Fibroblast of lung (primary cell): Measurements from ENCODE around the gene FKBP1A. TPM values are rescaled to one million over a fixed set of nuclear protein-coding genes. Genes with fewer than 3 reads are reported as not detected.

Source experiments
- DNase-seq, 2 donors: peaks; one replicate each; pipeline versions ENCODE4 v3.0.0 to v3.0.0-alpha.2; 2010; ENCODE audit warnings: low read depth in 2 of 2
- H2AFZ ChIP-seq: 2 replicates; pipeline ENCODE4 v1.5.1; 2012; ENCODE audit warnings: low read length, control low read depth, inconsistent platforms
- H3K27ac ChIP-seq: 2 replicates; pipeline ENCODE4 v1.5.1; 2011; ENCODE audit warnings: low read length, control low read depth; ENCODE audit not compliant: insufficient read depth
- H3K27me3 ChIP-seq: 2 replicates; pipeline ENCODE4 v1.5.1; 2011; ENCODE audit warnings: mild to moderate bottlenecking, low read length; ENCODE audit not compliant: control insufficient read depth, insufficient read depth
- H3K36me3 ChIP-seq: 2 replicates; pipeline ENCODE4 v1.5.1; 2011; ENCODE audit warnings: low read length; ENCODE audit not compliant: control insufficient read depth, insufficient read depth
- H3K4me1 ChIP-seq: 2 replicates; pipeline ENCODE4 v1.5.1; 2011; ENCODE audit warnings: low read length; ENCODE audit not compliant: control insufficient read depth, insufficient read depth; ENCODE audit errors: extremely low read depth
- H3K4me2 ChIP-seq: 2 replicates; pipeline ENCODE4 v1.5.1; 2011; ENCODE audit warnings: low read length, control low read depth; ENCODE audit not compliant: insufficient read depth; ENCODE audit errors: extremely low read depth
- H3K4me3 ChIP-seq, 4 experiments: fragments of 200-600 bp in 1 of 4; sonication (generic) in 1 of 4; replicated peaks in 1 of 4; 2 replicates each; pipeline ENCODE4 v1.5.1; 2011 to 2016; ENCODE audit warnings: low read length in 4 of 4, low read depth in 3 of 4, mild to moderate bottlenecking in 3 of 4, control low read depth in 2 of 4, inconsistent platforms in 1 of 4, mixed read lengths in 1 of 4; ENCODE audit not compliant: insufficient read depth in 1 of 4; ENCODE audit errors: control extremely low read depth in 1 of 4
- H3K79me2 ChIP-seq: 2 replicates; pipeline ENCODE4 v1.5.1; 2012; ENCODE audit warnings: mild to moderate bottlenecking, low read length, inconsistent platforms; ENCODE audit not compliant: control insufficient read depth, insufficient read depth
- H3K9ac ChIP-seq: 2 replicates; pipeline ENCODE4 v1.5.1; 2011; ENCODE audit warnings: mild to moderate bottlenecking, low read length, control low read depth; ENCODE audit not compliant: insufficient read depth
- H3K9me3 ChIP-seq: 2 replicates; pipeline ENCODE4 v1.5.1; 2012; ENCODE audit warnings: low read depth, low read length; ENCODE audit not compliant: control insufficient read depth, insufficient read depth
- H4K20me1 ChIP-seq: 2 replicates; pipeline ENCODE4 v1.5.1; 2011; ENCODE audit warnings: low read length; ENCODE audit not compliant: control insufficient read depth, insufficient read depth; ENCODE audit errors: extremely low read depth
- EZH2 ChIP-seq: IDR thresholded peaks from 2 replicates; pipeline ENCODE4 v1.5.1; 2012; ENCODE audit warnings: low read length, control low read depth, mild to moderate bottlenecking; ENCODE audit errors: missing control alignments
- polyA plus RNA-seq, 2 donors: library from polyadenylated mRNA; depleted of rRNA in 1 of 2; stranded (reverse) in 1 of 2; unstranded in 1 of 2; fragments of >200 nt; gene quantifications; 2 replicates each; pipeline ENCODE4 v1.2.1, GENCODE V29; 2011 to 2012; ENCODE audit warnings: missing spikeins in 1 of 2
- total RNA-seq: library from RNA; depleted of rRNA; stranded (reverse); fragments of >200 nt; gene quantifications from 2 replicates; pipeline ENCODE4 v1.2.1, GENCODE V29; 2014
- TF ChIP-seq, protein P1 (sequence below), 2 donors: IDR thresholded peaks in 1 of 2; conservative IDR thresholded peaks in 1 of 2; 1 replicate in 1 of 2; 2 replicates in 1 of 2; pipeline ENCODE4 v1.5.1; 2011 to 2012; ENCODE audit warnings: low read length in 2 of 2, control low read depth in 1 of 2, inconsistent platforms in 1 of 2, low read depth in 1 of 2, mild to moderate bottlenecking in 1 of 2

FKBP1A gene
- total and polyA plus RNA-seq, 2 donors (not counting 1 experiment from before 2014, with no cell fraction given), result 120 to 440 TPM

DNA sequence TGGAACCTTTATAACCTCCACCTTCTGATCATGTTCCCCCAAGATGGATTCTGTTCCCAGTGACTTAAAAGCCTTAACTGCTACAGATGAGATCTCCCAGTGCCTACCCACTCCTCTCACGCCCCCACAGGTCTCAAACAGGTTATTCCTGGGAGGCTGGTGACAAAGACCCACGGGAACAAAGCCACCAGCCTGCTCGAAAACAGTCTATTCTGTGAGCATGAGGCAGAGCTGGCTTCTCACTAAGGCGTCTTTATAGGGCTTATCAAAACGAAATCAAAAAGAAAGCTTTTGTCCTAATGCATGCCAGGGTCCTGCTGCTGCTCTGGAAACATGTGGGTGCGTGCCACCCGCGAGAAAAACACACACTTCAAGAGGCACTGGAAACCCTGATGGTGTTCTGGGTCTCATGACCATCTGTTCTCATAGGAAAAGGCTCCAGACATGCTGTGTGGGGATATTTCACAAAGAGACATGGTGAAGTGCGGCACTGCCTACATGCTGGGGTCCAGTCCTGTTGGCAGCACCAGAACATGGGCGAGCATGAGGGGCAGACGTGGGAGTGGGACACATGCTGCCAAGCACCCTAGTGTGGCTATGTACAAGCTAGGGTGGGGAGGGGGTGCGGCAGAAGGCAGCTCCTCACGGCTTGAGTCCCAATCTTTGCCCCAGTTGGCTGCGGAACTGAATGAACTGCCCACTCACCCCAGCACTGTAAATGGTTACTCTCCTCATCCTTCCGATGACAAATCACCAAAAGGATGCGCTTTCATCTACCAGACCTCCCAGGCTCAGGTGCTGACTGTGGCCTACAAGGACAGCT lies 2.1 kb downstream of the FKBP1A start:
- Histone ChIP-seq H3K27me3 (no peaks in the 10 kb centered on the region), H3K9ac (no peak overlapping the region), H4K20me1 (no peaks in the 10 kb centered on the region), H3K36me3 (peaks cover 2% of the 10 kb centered on the region), H3K4me2 (peak overlapping the region; percentile 89), H3K9me3 (no peaks in the 10 kb centered on the region), H2AFZ (no peak overlapping the region), H3K4me1 (peaks cover 19% of the 10 kb centered on the region), H3K79me2 (peaks cover 69% of the 10 kb centered on the region), H3K4me3 (peak overlapping the region; percentile 85 to 96 (median 92)), H3K27ac (peak overlapping the region; percentile 74)
- TF ChIP-seq, protein P1, sequence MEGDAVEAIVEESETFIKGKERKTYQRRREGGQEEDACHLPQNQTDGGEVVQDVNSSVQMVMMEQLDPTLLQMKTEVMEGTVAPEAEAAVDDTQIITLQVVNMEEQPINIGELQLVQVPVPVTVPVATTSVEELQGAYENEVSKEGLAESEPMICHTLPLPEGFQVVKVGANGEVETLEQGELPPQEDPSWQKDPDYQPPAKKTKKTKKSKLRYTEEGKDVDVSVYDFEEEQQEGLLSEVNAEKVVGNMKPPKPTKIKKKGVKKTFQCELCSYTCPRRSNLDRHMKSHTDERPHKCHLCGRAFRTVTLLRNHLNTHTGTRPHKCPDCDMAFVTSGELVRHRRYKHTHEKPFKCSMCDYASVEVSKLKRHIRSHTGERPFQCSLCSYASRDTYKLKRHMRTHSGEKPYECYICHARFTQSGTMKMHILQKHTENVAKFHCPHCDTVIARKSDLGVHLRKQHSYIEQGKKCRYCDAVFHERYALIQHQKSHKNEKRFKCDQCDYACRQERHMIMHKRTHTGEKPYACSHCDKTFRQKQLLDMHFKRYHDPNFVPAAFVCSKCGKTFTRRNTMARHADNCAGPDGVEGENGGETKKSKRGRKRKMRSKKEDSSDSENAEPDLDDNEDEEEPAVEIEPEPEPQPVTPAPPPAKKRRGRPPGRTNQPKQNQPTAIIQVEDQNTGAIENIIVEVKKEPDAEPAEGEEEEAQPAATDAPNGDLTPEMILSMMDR (conservative IDR thresholded peaks at IDR 0.05 in 1 of 2, IDR thresholded peaks at IDR 0.05 in 1 of 2; ENCODE audit: low read depth in 1 of 2, low read length in 2 of 2), result no peak
- TF ChIP-seq EZH2, result no peak
- DNase-seq, result no peak

DNA sequence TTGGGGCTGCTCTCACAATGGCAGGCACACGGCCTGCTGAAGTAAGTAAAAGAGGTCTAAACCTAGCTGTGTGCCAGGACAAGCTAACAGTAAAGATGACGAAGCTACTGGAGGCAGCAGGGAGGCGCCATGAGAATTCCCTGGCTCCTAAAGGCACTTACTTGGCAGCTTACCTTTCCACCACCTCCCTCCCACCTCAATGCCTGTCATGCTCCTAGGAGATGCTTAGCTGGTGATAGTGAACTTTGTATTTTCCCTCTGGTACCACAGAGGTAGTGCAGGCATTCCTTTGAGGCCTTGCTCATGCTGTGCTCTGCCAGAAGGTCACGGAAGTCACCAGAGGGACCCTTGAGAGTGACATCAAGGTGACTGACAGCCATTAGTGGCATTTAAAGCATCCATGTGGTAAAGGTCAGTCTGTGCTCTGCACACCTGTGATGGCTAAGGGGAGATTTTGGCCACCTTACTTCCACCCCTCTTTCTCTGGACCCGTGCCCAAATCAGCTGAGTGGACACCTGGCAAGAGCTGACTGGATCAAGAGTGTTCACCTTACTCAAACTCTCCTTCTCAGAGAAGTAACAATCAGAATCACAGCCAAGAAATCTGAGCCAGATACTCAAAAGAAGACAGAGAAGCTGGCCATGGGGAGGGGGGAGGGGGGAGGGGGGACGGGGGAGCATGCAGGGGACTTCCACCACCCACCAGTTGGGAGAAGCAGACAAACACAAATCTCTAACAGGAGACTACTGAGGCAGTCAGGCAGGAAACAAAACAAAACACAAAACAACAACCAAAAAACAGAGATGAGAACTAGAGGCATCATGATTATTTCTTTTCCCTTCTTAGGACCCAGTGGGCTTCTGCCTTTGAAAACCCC lies 2.9 kb downstream of the FKBP1A start:
- no peak overlapping the region for H3K9ac ChIP-seq
- no peaks in the 10 kb centered on the region for H3K9me3 ChIP-seq
- no peak overlapping the region for H3K4me2 ChIP-seq
- peak overlapping the region in 1 of 4 experiments; percentile 96 for H3K4me3 ChIP-seq
- TF ChIP-seq, protein P1 (conservative IDR thresholded peaks at IDR 0.05 in 1 of 2, IDR thresholded peaks at IDR 0.05 in 1 of 2; ENCODE audit: low read depth in 1 of 2, low read length in 2 of 2), result no peak
- no peak for TF ChIP-seq EZH2
- H3K79me2 ChIP-seq, result peaks cover 76% of the 10 kb centered on the region
- peaks cover 2% of the 10 kb centered on the region for H3K36me3 ChIP-seq
- no peak overlapping the region for H2AFZ ChIP-seq
- DNase-seq, result peak in 1 of 2 donors; percentile 19
- no peaks in the 10 kb centered on the region for H4K20me1 ChIP-seq
- H3K27ac ChIP-seq, result no peak overlapping the region
- peaks cover 19% of the 10 kb centered on the region for H3K4me1 ChIP-seq
- H3K27me3 ChIP-seq, result no peaks in the 10 kb centered on the region
